Measurements from ENCODE around the gene DPP7.
"Not testable (repeated sequence)": the region's sequence is repeated elsewhere in the genome, so short reads cannot be mapped to it uniquely, and the experiment has no call there.

Gene DPP7

DNA sequence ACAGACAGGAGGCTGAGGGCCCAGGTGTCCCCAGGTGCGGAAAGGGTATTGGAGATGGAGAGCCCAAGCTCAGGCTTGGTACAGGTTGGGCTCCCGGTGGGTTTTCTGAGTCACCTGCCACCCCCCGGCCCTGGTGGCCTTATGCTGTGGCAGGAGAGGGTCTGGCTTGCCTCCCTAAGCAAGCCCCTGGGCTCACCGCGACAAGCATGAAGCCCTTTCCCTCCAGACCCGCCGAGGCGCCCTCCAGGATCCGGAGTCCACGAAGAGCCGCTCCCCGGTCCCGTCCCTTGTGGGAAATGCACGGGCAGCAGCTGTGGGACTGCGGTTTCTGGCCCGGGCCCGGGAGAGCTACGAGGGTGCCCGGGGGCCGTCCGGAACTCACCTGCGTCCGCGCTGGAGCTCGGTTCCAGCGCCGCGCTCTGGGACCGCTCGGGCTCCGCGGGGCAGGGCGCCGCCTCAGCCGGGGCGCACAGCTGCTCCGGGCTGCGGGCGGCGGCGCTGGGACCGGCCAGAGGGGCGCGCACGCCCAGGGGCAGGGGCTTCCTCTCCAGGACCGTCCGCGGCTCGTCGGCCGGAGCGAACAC lies 44.9 kb downstream of the DPP7 start:
- peak; percentile 20 for DNase-seq

DNA sequence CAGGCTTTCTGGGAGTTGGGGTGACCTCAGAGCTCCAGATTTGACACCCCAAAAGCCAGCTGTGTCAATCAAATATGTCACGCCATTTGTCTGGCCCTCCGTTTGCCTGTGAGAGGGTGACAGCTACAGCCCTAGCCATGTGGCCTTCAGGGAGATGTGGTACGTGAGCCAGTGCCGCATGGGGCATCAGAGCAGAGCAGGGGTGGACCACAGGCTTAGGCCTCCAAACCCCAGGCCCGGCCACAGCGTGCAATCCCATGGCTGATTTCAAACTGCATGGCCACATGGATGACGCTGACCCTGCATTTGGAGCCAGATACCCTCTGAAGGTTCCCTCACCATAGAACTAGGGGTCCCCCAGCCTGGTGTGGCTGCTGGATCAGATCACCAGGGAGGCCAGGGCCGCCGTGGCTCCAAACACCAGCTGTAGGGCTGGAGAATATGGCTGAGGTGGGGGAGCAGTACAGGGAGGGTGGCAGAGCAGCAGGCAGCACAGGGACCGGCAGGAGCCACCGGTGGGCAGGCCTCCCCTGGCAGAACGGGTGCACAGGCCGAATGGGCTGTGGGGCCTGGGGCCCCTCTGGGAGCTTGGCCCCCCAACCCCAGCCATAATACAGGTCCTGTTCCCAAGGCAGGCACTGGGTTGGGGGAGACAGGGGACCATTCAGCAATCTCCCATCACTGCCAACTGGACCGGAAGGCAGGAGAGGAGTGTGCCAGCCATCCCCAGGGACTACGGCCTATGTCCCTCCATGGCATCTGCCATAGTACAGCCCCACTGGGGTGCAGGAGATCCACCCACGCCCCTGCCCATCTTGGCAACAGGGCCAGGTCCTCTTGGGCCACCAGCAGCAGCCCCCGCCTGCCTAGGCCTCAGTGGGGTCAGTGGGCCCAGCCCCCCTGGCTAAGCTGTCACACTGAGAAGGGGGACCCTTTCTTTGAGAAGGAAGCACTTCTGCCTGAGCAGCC lies 45.7 kb downstream of the DPP7 start:
- DNase-seq, result no peak

DNA sequence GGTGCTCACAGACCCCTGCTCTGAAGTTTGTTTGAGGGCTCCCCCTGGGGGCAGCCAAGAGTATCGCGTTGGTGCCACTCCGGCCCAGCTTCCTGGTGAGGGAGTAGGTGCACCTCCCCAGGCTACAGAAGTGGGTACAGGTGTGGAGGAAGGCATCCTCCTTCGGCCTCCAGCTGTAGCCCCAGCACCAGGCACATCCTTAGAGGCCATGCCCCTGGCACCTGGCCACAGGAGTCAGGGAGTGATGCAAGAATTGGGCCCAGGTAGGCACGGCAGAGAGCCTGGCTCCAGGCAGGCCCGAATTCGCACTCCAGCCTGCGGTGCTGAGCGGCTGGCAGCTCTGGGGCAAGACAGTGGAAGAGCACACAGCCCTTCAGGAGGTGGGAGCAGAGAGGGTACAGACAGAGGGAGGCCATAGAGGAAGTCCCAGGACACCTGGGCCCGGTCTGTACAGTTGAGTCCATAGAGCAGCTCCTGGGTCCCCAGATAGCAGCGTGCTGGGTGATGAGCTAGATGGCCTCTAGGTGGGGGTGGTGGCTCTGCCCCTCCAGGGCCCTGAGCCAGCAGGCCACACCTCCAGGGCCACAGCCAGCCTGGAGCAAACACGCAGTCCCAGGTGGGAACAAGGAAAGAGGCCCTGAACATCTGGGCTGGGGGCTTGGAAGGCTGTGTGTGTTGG lies 46.5 kb downstream of the DPP7 start:
- peak; percentile 56 for DNase-seq

DNA sequence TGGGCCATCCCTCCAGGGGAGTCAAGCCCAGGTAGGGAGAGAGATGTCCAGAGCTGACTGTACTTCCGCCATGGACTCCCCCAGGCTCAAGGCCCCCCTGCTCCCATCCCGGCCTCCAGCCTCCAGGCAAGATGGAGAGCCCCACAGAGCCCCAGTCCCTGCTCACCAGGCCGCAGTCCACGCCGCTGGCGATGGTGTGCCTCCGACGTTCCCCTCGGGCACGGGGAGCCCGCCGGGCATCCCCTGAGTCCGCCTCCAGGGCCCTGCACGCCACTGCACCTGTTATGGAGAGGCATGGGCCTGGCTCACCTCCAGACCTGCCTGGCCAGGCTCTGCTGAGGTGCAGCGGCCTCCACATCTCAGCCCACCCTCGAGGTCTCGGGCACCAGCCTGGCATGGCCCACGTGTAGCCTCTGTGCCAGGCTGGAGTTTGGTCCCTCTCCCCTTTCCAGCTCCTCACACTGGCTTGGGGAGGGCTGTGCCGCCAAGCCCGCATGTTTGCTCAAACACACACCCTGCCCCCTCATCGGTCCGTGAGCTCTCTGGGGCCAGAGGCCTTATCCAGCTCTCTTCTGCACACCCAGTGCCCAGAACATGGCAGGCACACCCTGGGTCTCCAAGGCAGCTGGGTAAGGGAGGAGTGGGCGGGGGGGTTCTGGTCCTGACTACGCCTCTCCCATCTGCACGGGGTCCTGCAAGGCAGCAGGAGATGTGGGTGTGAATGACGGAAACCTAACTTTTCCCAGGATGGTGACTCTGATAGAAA lies 48.3 kb downstream of the DPP7 start:
- no peak for DNase-seq

GRCh38 chr9:137065336-137065967 lies 49.1 kb downstream of the DPP7 start:
- no peak for DNase-seq

DNA sequence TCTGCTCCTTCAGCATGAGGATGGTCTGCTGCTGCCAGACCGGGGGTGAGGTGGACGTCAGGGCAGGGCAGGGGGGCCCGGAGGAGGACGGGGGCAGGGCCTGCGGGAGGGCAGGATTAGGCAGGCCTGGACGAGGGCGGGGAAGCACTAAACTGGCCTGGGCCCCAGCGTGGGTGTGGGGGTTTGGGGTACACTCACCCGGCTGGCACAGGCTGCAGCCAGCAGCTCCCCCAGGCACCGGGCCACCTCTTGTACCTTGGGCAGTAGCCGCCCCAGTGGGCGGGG lies 49.7 kb downstream of the DPP7 start:
- DNase-seq, result no peak

- DNase-seq, result peak; percentile 12
These were observed 50.3 kb downstream of the DPP7 start for GRCh38 chr9:137064027-137064879.

DNA sequence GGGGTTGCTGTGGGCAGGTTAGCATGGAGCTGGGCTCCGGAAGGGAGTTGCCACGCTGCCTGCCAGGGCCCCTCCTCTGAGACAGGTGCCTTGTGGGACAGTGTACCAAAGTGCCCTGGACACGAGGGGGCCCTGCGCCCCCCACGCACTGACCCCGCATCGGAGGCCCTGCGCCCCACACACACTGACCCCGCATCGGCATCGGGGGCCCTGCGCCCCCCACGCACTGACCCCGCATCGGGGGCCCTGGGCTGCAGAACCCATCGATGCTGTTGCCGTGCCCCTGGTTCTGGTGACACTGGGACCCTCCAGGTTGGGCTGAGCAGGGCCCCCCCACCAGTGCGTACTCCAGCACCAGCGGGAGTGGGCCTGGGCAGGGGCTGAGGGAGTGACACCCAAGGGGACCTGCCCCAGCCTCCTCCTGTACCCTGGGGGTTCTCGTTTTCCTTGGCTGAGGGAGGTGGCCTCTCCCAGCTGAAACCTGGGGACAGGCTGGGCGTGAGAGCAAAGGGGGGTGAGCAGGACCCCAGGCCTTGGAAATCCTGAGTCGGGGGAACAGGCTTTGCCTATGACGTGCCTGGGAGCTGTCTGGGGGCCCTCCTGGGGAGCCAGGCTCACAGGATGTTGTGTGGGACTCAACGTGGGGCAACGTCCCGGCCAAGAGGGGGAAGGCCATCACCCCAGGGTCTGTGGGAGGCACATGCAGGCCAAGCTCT lies 51.1 kb downstream of the DPP7 start:
- DNase-seq, result no peak

DNA sequence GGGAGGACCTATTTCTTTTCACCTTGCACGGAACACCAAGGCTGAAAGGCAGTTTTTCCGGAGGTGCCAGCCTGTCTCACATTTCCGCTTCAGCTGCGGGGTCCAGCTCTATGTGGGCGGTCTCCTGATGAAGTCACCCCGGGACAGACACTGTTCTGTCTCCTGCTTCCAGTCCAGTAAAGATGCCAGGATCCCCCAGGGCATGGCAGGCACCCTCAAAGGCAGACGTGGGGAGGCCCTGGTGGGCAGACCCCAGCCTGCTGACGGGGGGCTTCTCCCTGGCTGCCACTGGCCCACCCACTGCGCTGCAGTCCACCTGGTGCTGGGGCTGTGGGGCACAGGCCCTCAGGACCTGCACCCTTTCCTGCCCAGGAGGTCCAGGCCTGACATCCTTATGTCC lies 51.7 kb downstream of the DPP7 start:
- DNase-seq, result not testable (repeated sequence)

DNA sequence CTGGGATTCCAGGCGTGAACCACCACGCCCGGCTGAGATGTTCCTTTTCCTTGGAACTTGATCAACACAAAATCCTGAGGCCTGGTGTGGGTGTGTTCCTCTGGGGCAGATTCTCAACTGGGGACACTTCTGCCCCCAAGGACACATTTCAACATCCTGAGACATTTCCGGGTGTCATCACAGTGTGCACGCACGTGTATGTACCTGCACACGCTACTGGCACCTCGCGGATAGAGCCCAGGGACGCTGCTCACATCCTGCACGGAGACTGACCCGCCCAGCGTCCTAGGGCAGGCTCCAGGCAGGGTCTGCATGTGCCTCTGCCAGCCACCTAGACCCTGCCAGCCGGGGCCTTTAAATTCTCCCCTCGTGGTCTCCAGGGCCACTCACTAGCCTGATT lies 52.1 kb downstream of the DPP7 start:
- DNase-seq, result no peak
